Lower leg skin (tissue), 3 donors: ENCODE data around the gene GNAZ.

Experiments
- CTCF ChIP-seq, 3 donors: fragments of 450-650 bp; IDR thresholded peaks; one replicate each; pipeline ENCODE4 v1.5.1; 2016; ENCODE audit warnings: antibody characterized with exemption in 3 of 3, mild to moderate bottlenecking in 3 of 3, moderate library complexity in 2 of 3
- POLR2A ChIP-seq, 2 donors: fragments of 450-650 bp; IDR thresholded peaks; one replicate each; pipeline ENCODE4 v1.6.1; 2016 to 2017; ENCODE audit warnings: antibody characterized with exemption in 2 of 2, mild to moderate bottlenecking in 1 of 2, moderate library complexity in 1 of 2

DNA sequence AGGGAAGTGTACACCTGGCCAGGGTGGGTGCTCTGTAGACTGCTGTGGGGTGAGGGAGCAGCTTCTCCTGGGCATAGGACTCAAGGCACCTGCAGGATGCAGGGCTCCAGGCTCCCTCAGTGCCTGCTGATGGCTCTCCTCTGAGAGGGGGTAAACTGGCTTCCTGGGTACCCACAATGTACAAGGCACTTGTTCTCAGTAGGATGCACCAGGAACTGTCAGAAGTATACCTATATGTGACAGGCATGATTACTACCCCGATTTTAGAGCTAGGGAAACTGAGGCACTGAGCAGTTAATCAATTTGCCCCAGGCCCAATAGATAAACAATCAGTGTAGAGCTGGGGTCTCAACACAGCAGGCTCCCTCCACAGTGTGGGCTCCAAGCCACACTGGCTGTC lies 31.4 kb upstream of the GNAZ start:
- TF ChIP-seq POLR2A (IDR thresholded peaks at IDR 0.05) (no peak), CTCF (IDR thresholded peaks at IDR 0.05) (no peak)
